CD4-positive, alpha-beta T cell treated with Interleukin-2 at 100 ng/mL for 4 hours (primary cell): ENCODE measurements around the gene ENAH.
"Not testable (repeated sequence)": the region's sequence is repeated elsewhere in the genome, so short reads cannot be mapped to it uniquely, and the experiment has no call there.

Experiments
- DNase-seq: peaks from one replicate; pipeline ENCODE4 v3.0.0-alpha.2; 2020; ENCODE audit warnings: low spot score

Gene ENAH

DNA sequence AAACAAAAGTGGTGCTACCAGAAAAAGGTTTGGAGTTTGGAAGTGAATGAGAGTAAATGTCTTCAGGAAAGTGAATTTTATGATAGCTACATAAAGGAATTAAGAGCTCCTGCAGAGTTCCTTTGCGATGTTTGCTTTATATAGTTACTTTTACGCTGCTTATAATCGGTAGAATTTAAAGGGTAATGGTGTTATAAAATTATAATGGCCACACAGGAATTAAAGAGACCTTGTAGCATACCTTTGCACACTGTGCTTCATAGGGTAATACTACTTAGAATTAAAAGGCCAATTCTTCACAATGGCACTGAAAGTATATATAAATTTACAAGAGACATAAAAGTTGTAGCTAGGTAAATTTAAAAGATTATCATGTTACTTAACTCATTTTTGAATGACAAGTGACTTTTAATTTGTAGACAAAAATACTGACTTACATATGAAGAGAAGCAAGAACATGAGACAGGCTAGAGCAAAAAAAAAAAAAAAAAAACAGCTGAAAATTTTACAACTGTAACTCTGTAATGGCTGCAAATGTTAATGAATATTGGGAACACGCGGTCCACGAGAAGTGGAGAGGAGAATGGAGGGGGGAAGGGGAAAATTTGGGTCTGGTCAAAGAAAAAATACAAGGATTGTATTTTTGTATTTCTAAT lies 159.2 kb downstream of the ENAH start:
- DNase-seq: no peak

DNA sequence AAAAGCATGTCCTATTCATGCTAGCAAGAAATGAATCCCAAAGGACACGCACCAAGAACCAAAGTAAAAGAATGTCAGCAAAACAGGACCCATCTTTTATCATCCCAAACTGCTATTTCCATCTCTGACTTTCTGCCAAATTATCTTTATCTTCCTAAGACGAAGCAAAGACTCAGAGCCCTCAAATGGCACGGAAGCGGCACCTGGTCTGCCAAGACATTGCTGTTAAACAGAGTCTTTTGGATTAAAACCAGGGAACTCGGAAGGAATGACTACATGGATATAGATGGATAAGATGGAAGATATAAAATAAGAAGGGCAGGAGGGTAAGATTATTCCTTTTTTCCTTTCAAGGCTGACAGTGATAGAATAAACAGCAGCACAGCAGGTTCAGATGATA lies 164.2 kb downstream of the ENAH start:
- no peak for DNase-seq

DNA sequence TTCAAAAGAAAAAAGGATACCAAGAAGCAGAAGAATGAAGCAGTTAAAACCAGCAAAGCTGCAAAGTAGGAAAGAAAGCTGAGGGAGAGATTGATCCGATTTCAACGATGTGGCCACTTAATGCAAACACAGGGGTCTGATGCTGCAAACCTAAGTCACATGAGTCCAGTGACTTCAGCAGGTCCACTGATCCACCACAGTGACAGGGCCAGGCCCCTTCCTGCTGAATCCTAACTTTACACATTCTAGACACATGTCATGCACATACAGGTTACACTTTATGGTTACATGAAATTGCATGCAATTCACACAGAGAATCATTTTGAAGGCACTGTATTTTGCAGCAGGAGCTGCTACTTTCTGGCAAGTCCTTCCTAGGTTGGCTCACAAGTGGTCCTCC lies 166.1 kb downstream of the ENAH start:
- DNase-seq: no peak

DNA sequence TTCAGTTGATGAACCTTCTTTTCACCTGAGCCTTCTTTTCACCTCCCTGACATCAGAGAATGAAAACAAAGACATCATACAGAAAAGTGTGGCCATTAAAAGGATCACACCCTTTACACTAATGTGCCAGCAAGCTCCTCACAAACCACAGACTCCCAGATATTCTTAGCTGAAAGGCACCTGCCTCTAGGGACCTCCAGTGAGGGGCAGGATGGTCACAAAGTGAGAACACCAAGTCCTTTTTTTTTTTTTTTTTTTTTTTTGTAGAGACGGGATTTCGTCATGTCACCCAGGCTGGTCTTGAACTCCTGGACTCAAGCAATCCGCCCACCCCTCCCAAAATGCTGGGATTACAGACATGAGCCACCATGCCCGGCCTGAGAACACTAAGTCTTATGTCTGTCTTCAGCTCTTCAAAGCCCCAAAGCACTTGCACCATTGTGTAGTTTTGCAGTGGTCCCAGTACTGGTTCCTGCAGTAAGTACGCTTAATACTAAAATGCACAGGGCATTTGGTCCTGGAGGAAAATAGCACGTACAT lies 166.9 kb downstream of the ENAH start:
- DNase-seq: no peak

DNA sequence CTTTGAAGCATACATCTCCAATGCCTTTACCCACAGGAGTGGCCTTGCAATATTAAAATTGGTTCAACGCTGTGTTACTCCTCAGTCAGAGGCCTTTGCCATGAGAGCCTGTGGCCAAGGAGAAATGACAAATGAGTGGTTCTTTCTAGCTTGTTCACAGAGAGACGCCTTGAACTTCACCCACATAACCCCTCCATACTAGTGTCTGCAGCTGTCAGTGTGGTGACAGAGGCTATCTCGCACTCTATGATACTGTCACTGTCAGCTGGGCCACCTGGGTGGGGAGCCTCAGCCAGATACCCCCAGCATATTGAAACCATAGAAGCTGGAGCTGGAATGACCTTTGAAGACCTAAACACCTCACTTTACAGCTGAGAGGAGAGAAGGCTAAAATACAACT lies 167.7 kb downstream of the ENAH start:
- no peak for DNase-seq

DNA sequence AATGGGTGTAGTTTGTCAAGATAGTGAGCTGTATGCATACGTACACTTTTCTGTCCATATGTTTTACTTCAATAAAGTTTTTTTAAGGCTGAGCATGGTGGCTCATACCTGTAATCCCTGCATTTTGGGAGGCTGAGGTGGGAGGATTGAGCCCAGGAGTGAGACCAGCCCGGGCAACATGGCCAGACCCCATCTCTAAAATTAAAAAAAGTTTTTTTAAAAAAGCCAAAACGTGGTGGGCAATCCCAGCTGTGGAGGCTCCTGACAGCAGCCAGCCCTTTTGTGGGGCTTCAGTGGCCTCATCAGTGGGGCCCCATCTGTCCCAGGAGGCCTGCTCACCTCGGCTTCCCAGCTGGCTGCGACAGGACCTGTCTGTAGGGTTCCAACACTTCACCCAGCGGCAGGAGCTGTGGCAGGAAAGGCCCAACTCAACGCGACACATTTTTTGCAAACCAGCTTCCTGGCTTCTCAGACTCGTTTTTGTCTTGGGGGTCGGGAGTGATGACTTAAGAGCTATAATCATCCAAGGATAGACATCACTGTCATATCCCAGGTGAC lies 168.2 kb downstream of the ENAH start:
- no peak for DNase-seq

DNA sequence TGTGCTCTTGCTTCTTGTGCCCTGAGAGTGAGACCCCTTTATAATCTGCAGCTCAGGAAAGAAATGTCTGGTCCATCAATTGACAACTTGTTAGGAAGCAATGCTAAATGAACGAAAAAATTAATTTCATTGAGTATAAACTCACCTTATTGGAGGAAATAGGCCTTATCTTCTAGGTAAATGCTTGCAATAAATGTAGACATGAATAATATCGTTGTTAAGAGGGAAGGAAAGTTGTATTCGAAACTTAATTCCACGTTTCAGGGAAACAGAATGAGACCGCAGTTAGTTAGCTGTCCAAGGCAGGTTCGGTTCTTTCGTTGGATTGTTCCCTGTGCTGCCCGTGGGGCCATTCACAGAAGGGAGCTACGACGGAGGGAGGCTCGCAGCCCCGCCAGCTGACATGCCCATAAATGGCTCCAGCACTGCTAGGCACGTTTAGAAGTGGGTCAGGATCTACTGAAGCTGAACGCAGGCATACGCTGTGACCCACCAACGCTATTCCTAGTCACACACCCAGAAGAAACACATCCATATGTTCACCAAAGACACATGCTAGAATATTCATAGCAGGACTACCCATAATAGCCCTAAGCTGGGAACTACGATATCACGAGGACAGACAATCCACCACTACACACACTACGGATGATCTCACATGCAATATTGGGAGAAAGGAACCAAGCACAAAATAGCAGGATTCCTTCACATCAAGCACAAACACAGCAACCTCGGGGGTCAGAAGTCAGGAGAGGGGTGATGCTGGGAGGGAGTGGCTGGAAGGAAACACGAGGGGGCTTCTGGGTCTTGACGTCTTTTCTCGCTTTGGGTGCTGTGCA lies 168.9 kb downstream of the ENAH start:
- no peak for DNase-seq

DNA sequence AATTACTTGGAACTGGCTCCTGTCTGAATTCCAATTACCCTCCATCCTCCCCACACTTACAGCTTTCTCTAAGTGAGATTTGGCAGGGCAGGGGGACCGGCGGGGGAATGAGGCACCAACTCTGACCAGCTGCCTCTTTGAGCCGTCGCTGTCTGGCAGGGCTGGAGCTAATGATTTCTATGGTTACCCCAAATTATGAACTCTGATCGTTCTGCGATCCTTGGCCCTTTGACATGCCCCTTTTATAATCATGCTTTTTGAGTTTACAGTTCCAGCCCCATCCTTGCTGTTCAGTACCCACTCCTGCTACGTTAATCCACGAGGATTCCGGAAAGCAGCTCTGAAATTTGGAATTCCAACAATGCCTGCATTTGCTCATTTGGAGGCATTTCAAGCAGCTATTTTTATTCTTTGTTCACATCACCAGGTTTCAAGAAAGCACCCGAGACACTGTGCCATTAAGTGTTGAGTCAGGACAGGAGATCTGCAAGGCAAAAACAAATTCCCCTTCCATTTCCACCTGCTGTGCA lies 170.4 kb downstream of the ENAH start:
- DNase-seq: no peak

DNA sequence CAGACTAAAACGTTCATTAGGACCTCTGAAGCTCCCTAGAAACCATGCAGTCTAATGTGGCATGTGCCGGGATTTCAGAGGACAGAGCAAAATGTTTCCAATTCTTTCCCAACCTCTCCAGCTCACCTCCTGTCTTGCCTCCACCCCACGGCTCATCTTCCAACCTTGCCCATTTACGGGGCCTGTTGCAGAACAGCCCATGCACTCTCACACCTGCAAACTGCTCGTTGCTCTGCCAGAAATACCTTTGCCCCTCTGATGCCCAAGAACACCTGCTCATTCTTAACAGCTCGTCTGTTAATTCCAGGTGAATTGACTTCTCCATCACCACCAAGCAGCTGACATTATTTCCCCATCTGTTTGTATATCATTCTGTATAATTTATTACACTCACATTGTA lies 171.2 kb downstream of the ENAH start:
- no peak for DNase-seq

DNA sequence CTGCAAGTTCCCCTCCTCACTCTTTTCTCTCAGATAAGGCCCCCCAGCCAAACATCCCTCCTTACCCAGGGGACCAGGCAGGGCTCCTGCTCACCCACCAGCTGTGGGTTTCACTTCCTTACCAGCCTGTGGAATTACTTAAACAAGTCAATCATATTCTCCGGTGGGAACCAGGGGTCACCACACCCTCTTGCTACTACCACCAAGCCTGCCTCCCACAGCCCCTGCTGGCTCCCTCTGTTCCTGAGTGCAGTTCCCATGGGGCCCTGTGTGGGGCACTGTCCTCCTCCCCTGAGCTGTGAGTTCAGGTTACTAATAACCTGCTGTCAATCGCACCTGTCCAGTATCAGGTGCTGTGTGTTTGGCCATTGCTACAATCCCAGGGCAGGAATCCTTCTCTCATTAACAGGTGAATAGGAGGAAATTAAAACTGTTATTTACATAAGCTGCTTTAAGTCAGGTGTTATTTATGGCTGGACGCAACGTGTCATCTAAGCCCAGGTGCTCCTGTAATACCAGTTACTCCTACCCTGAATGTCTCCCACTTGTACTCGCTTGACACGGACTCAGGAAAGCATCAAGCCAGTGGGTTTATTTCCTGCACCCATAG lies 172.0 kb downstream of the ENAH start:
- peak; percentile 44 for DNase-seq

DNA sequence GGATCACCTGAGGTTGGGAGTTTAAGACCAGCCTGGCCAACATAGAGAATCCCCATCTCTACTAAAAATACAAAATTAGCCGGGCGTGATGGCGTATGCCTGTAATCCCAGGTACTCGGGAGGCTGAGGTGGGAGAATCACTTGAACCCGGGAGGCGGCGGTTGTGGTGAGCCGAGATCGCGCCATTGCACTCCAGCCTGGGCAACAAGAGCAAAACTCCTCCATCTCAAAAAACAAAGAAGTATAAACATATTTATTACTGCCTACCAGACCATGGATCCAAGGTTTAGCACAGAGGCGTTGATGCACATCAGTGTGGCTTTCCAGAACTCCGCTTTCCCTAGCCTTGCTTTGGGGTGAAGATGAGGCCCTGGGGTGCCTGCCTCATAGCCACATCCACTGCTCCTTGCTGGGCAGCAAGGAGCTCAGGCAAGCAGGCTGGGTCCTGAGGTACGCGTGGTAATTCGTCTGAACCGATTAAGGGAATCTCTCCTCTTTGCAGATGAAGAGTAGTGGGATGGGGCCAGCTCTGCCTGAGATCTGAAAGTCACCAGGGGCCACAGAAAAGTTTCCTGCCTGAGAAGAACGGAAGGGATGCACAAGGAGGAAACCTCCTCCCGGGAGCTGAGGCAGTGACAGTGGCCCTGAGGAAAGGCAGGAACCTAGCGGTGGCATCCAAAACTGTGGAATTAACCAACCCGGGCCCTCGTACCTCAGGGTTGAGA lies 172.8 kb downstream of the ENAH start:
- no peak for DNase-seq

DNA sequence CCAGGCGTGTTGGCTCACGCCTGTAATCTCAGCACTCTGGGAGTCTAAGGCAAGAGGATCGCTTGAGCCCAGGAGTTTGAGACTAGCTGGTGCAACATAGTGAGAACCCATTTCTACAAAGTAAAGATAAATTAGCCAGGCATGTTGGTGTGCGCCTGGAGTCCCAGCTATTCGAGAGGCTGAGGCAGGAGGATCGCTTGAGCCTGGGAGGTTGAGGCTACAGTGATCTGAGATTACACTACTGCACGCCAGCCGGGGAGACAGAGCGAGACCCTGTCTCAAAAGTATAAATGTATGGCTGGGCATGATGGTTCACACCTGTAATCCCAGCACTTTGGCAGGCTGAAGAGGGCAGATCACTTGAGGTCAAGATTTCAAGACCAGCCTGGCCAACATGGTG lies 173.6 kb downstream of the ENAH start:
- DNase-seq: no peak

DNA sequence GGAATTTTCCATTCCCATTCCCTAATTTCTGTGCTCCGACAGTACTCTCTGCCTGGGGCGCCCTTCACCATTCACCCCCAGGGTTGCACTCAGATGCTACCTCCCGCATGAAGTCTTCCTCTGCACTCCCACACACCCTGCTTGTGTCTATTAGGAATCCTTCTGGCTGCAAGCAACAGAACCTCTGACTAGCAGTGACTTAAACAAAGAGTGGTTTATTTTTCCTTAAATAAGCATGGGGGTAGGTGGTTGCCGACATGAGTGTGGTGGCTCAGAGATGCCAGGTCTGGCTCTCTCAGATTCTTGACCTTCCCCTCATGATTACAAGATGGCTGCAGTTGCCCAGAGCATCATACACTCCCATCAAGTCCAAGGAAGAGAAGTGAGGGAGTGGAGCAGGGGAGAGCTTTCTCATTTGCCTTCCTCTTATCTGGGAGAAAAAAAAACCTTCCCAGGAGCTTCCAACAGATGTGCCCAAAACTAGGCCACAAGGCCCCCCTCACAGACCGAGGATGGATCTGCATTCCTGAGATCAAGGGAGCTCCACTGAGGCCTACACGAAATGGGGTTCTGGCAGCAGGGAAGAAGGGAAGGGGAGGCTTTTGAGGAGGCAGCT lies 175.5 kb downstream of the ENAH start:
- no peak for DNase-seq

DNA sequence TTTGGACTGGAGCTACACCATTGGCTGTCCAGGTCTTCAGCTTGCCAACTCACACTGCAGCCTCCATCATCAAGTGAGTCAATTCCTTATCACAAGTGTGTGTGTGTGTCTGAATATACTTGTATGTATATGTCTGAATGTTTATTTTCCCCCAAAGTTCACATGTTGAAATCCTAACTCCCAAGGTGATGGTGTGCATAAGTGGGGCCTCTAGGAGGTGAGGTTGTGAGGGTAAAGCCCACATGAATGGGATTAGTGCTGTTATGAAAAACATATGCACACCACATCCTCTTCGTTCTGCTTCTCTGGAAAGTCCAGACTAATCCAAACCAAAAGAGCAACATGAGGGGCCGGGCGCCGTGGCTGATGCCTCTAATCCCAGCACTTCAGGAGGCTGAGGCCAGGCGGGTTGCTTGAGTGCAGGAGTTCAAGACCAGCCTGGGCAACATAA lies 176.4 kb downstream of the ENAH start:
- no peak for DNase-seq

DNA sequence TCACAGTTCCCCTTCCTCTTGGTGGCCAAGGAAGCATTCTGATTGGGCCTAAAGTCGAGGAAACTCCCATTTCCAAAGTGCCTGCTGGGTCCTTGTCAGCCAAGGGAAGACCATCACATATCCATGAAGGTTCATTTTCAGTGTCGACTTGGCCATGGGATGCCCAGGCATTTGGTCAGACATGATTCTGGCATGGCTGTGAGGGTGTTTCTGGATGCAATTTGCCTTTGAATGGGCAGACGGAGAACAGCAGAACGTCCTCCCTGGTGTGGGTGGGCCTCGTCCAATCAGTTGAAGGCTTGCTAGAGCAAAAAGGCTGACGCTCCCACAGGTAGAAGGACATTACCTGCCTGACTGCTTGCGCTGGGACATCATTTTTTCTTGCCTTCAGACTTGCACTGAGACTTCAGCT lies 176.8 kb downstream of the ENAH start:
- DNase-seq: no peak

DNA sequence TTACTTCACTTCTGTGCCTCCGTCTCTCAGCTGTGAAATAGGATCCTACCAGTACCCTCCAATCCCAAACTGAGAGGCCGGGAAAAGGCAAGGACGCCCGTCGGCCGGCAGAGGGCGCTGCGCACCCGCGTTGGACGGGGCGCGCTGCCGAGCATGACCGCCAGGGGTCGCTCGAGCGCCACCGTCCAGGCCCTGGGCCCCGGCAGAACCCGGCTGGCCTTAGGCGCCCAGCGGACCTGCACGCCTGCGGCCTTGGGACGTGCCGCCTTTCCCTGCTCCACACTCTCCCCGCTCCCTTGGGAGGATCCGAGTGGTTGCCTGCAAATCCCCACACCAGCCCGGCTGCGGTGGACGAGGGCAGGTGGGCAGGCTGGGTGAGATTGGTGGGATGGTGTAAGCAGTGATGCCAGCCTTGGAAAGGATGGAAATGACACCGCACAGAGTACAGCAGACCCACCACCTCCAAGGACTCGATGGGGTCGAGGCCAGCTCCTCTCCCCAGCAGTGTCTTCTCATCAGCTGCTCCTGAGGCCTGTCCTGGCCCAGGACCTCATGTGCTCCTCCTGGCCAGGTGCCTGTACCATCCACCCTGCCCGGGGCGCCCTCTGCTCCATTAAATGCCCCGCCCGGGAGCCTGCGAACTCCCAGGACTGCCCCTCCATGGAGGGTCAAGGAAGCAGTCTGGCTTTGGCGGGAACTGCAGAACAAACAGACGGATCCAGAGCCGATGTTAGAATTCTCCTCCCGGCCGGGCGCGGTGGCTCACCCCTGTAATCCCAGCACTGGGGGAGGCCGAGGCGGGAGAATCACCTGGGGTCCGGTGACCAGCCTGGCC lies 177.7 kb downstream of the ENAH start:
- peak; percentile 51 for DNase-seq

DNA sequence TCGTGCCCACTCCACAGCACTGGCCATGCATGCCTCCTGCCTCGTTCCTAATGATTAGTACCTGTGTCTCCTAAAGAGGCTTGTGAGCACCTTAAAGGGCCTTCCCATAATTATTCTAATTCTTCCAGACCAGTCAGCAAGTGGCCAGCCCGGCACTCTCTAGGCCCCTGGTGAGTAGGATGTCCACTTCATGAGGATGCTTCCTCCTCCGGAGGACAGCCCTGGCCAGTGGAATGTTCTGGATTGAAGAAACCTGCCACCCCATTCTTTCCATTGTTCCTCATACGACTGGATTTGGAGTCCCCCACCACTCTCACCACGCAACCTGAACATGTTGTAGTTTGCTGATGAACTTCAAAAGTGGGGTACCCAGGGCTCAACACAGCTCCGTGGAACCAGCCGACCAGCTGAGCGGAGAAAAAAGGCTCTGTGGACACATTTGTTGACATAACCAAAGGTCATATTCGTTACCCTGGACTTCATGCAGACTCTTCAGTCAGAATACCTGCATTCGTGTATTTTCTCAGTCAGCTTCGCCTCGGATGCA lies 178.4 kb downstream of the ENAH start:
- DNase-seq: no peak

DNA sequence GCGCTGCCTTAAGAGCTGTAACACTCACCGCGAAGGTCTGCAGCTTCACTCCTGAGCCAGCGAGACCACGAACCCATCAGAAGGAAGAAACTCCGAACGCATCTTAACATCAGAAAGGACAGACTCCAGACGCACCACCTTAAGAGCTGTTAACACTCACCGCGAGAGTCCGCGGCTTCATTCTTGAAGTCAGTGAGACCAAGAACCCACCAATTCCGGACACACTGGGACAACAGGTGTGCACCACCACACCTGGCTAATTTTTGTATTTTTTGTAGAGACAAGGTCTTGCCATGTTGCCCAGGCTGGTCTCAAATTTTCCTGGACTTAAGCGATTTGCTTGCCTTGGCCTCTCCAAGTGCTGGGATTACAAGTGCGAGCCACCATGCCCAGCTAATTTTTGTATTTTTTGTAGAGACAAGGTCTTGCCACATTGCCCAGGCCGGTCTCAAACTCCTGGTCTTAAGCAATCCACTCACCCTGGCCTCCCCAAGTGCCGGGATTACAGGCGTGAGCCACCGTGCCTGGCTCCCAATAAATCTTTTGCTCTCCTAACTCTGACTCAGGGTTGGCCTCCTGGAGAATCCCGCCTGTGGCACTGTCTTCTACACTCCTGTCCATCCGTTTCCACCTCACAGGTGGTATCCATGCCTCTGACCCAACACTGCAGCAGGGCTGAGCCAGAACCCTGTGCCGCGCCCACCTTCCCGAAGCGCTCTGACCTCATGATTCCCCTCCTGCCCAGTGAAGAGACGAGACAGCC lies 179.1 kb downstream of the ENAH start:
- not testable (repeated sequence) for DNase-seq

DNA sequence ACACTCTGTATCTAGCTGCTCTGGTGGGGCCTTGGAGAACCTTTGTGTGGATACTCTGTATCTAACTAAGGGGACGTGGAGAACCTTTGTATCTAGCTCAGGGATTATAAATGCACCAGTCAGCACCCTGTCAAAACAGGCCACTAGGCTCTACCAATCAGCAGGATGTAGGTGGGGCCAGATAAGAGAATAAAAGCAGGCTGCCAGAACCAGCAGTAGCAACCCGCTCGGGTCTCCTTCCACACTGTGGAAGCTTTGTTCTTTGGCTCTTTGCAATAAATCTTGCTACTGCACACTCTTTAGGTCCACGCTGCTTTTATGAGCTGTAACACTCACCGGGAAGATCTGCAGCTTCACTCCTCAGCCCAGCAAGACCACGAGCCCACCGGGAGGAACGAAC lies 179.7 kb downstream of the ENAH start:
- peak; percentile 32 for DNase-seq
